DND-41 (cell line): Measurements from ENCODE around the gene ZNF497.
"Not testable (repeated sequence)": the region's sequence is repeated elsewhere in the genome, so short reads cannot be mapped to it uniquely, and the experiment has no call there.

ENCODE experiments used
- ATAC-seq: fragments of 200-7000 bp; cut with Tn5 transposase; 3 replicates; pipeline ENCODE4 v1.9.1; 2021; ENCODE audit warnings: low read depth; ENCODE audit not compliant: insufficient read depth
- DNase-seq: peaks from one replicate; pipeline ENCODE4 v3.0.0-alpha.2; 2020
- H2AFZ ChIP-seq: 2 replicates; pipeline ENCODE4 v1.6.0; 2012; ENCODE audit warnings: low read depth, low read length
- H3K27ac ChIP-seq: 2 replicates; pipeline ENCODE4 v1.5.1; 2012; ENCODE audit warnings: low read length, inconsistent platforms
- H3K27me3 ChIP-seq: fragments of 200-600 bp; sonication (generic); 2 replicates; pipeline ENCODE4 v1.6.0; 2012; ENCODE audit warnings: low read length, mild to moderate bottlenecking, inconsistent platforms; ENCODE audit not compliant: insufficient read depth, poor library complexity
- H3K36me3 ChIP-seq: 2 replicates; pipeline ENCODE4 v1.5.1; 2012; ENCODE audit warnings: low read length, inconsistent platforms; ENCODE audit not compliant: insufficient read depth
- H3K4me1 ChIP-seq: 2 replicates; pipeline ENCODE4 v1.5.1; 2012; ENCODE audit warnings: mild to moderate bottlenecking, low read length; ENCODE audit not compliant: insufficient read depth
- H3K4me2 ChIP-seq: 2 replicates; pipeline ENCODE4 v1.6.0; 2012; ENCODE audit warnings: mild to moderate bottlenecking, moderate library complexity, low read length, inconsistent platforms; ENCODE audit not compliant: insufficient read depth
- H3K4me3 ChIP-seq, 2 experiments: fragments of 200-600 bp in 1 of 2; shearing (Covaris generic) in 1 of 2; 2 replicates each; pipeline ENCODE4 v1.5.1; 2012 to 2016; ENCODE audit warnings: inconsistent platforms in 2 of 2, low read length in 2 of 2, mild to moderate bottlenecking in 2 of 2, low read depth in 1 of 2, moderate library complexity in 1 of 2
- H3K79me2 ChIP-seq: 2 replicates; pipeline ENCODE4 v1.6.0; 2012; ENCODE audit warnings: low read length, inconsistent platforms; ENCODE audit not compliant: insufficient read depth
- H3K9ac ChIP-seq: 2 replicates; pipeline ENCODE4 v1.6.0; 2012; ENCODE audit warnings: low read depth, mild to moderate bottlenecking, inconsistent platforms, low read length, moderate library complexity
- H3K9me3 ChIP-seq: 2 replicates; pipeline ENCODE4 v1.5.1; 2012; ENCODE audit warnings: low read length, moderate library complexity, mild to moderate bottlenecking, inconsistent platforms; ENCODE audit not compliant: insufficient read depth, severe bottlenecking
- H4K20me1 ChIP-seq: 2 replicates; pipeline ENCODE4 v1.6.0; 2012; ENCODE audit warnings: low read length; ENCODE audit not compliant: insufficient read depth
- EZH2 ChIP-seq: IDR thresholded peaks from 3 replicates; pipeline ENCODE4 v1.6.1; 2012; ENCODE audit warnings: borderline replicate concordance, low read depth, mild to moderate bottlenecking, moderate library complexity, low read length, inconsistent platforms; ENCODE audit not compliant: severe bottlenecking
- TF ChIP-seq, protein P1 (sequence below): IDR thresholded peaks from 2 replicates; pipeline ENCODE4 v1.5.1; 2012; ENCODE audit warnings: borderline replicate concordance, low read length, moderate library complexity, mild to moderate bottlenecking; ENCODE audit not compliant: poor library complexity, severe bottlenecking; ENCODE audit errors: extremely low read depth

Gene ZNF497

DNA sequence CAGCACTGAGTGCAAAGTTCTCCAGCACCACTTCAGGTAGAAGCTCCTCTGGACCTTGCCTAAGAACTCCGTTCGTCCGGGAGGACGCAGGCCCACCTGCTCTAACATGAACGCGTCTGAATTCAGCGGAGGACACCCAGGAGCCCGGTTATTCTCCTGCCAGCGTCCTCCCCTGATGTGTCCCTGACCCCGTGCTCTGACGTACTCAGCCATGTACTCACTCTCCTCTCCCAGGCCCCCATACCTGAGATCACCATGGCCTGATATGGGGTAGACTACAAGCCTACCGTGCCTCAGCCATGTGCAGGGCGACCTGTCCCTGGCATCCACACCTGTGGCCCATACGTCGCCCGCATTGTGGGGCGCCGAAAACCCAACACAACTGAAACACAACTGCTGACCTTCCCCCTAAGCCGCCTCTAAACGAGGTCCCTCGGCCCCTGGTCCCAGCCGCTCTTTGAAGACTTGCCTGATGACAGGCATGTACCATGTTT lies 45.2 kb upstream of the ZNF497 start:
- ATAC-seq (no peak), DNase-seq (no peak)
- Histone ChIP-seq H3K79me2 (peaks cover 40% of the 10 kb centered on the region), H3K4me1 (peaks cover 29% of the 10 kb centered on the region), H3K9me3 (no peaks in the 10 kb centered on the region), H3K9ac (peak overlapping the region; percentile 77), H3K4me3 (peak overlapping the region; percentile 58 to 96), H3K4me2 (peak overlapping the region; percentile 75), H3K27ac (peak overlapping the region; percentile 78), H4K20me1 (no peaks in the 10 kb centered on the region), H3K27me3 (no peaks in the 10 kb centered on the region), H2AFZ (peak overlapping the region; percentile 65), H3K36me3 (peaks cover 5% of the 10 kb centered on the region; the same call in 1 of the 2 replicates)
- TF ChIP-seq, protein P1, sequence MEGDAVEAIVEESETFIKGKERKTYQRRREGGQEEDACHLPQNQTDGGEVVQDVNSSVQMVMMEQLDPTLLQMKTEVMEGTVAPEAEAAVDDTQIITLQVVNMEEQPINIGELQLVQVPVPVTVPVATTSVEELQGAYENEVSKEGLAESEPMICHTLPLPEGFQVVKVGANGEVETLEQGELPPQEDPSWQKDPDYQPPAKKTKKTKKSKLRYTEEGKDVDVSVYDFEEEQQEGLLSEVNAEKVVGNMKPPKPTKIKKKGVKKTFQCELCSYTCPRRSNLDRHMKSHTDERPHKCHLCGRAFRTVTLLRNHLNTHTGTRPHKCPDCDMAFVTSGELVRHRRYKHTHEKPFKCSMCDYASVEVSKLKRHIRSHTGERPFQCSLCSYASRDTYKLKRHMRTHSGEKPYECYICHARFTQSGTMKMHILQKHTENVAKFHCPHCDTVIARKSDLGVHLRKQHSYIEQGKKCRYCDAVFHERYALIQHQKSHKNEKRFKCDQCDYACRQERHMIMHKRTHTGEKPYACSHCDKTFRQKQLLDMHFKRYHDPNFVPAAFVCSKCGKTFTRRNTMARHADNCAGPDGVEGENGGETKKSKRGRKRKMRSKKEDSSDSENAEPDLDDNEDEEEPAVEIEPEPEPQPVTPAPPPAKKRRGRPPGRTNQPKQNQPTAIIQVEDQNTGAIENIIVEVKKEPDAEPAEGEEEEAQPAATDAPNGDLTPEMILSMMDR = no peak
- no peak for TF ChIP-seq EZH2

DNA sequence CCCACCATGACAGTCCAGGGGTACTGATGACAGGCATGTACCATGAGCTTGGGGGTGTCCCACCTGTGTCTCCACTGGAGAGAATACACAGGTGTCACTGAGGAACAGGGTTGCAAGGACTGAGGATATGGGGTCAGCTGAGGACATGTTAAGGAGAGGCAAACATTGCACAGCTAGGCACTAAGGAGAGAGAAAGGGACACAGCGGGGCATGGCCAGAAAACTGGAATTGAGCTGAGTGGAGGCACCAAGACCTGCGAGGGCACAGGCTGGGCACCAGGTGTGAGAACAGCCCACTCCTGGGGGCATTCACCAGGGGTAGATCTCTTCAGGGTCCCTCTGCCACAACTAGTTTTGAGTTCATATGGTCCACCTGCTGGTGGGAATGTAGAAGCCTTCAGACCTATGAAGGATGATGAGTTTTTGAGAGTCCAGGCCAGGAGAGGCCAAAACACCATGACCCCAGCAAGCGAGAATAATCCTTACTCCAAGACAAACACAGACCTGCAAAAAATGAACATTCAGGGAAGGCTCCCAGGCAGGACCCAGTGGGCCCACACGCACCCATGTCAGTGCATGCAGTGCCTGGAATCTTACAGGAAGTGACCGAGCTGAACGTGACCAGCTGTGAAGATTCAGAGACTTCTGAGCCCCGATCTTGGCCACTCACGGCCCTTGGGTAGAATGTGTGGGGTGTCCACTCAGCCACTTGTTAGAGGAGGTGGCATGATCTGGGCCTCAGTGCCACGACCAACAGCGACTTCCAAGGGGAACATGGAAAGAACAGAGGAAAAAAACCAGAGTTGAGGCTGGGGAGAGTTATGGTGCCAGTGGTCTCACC lies 44.5 kb upstream of the ZNF497 start:
- Histone ChIP-seq H3K4me1 (peaks cover 36% of the 10 kb centered on the region), H3K36me3 (peaks cover 5% of the 10 kb centered on the region; the same call in 1 of the 2 replicates), H3K27me3 (no peaks in the 10 kb centered on the region), H3K9ac (peak overlapping the region; percentile 77), H4K20me1 (no peaks in the 10 kb centered on the region), H3K27ac (peak overlapping the region; percentile 78), H3K9me3 (no peaks in the 10 kb centered on the region), H3K4me2 (peak overlapping the region; percentile 75), H3K4me3 (peak overlapping the region; percentile 58 to 96; a peak in 3 of 4 replicates), H2AFZ (no peak overlapping the region), H3K79me2 (peaks cover 42% of the 10 kb centered on the region)
- no peak for TF ChIP-seq EZH2
- TF ChIP-seq, protein P1 = peak; percentile 28
- ATAC-seq = no peak
- DNase-seq = no peak

DNA sequence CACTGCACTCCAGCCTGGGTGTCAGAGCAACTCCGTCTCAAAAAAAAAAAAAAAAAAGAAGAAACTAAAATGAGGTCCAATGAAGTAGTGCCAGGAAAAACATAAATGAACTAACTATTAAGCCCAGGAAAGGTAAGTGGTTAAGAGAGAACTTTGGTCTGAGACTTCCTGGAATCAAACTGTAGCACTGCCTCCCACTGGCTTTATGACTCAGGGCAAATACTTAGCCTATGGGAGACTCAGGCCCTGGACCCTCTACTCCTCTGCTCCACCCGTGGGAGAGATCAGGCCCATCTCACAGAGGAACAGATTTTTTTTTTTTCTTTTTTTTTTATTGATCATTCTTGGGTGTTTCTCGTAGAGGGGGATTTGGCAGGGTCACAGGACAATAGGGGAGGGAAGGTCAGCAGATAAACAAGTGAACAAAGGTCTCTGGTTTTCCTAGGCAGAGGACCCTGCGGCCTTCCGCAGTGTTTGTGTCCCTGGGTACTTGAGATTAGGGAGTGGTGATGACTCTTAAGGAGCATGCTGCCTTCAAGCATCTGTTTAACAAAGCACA lies 41.4 kb upstream of the ZNF497 start:
- Histone ChIP-seq H3K79me2 (peaks cover 28% of the 10 kb centered on the region), H3K4me1 (peaks cover 37% of the 10 kb centered on the region)
- not testable (repeated sequence) for H4K20me1 ChIP-seq, H3K36me3 ChIP-seq, H3K27me3 ChIP-seq, H3K9ac ChIP-seq, H3K4me2 ChIP-seq, H3K9me3 ChIP-seq, DNase-seq, H3K27ac ChIP-seq, ATAC-seq, H3K4me3 ChIP-seq, H2AFZ ChIP-seq

DNA sequence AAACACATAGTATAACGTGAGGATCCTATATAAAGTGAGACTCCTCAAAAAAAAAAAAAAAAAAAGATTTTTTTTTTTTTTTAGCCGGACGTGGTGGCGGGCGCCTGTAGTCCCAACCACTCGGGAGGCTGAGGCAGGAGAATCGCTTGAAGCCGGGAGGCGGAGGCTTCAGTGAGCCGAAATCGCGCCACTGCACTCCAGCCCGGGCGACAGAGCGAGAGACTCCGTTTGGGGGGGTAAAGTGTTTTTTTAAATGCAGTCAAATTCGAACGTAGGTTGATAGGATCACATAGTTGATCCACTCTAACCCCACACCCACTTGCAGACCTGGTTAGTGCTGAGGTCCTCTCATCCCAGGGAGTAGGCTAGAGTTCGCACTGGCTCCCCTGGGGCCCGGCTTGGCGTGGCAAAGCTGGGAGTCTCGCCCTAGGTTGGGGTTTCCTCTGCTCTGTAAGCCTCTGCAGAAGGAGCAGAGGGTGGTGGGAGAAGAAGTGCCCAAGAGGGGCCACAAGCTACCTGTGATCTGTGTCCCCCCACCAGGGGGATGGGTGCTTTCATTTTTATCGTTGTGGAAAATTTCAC lies 39.4 kb upstream of the ZNF497 start:
- DNase-seq = peak; percentile 45
- no peaks in the 10 kb centered on the region for H3K9me3 ChIP-seq
- TF ChIP-seq, protein P1 = no peak
- no peak for TF ChIP-seq EZH2
- peak overlapping the region; percentile 71 for H2AFZ ChIP-seq
- peak overlapping the region; percentile 60 for H3K9ac ChIP-seq
- H3K36me3 ChIP-seq = no peaks in the 10 kb centered on the region
- no peaks in the 10 kb centered on the region for H3K27me3 ChIP-seq
- peak overlapping the region; percentile 32 to 77; a peak in 3 of 4 replicates for H3K4me3 ChIP-seq
- no peak for ATAC-seq
- H4K20me1 ChIP-seq = no peaks in the 10 kb centered on the region
- H3K4me2 ChIP-seq = peak overlapping the region; percentile 71
- H3K79me2 ChIP-seq = peaks cover 9% of the 10 kb centered on the region; the same call in 1 of the 2 replicates
- peak overlapping the region; percentile 70 for H3K27ac ChIP-seq
- peaks cover 27% of the 10 kb centered on the region for H3K4me1 ChIP-seq
